HCT116 (cell line): Measurements from ENCODE around the gene GTF2H4. TPM values are rescaled to one million over a fixed set of nuclear protein-coding genes. Genes with fewer than 3 reads are reported as not detected.

ENCODE experiments used
- ATAC-seq: fragments of 200-7000 bp; cut with Tn5 transposase; 2 replicates; pipeline ENCODE4 v1.9.1; 2020; ENCODE audit warnings: mild to moderate bottlenecking, moderate library complexity
- BruUV-seq: library from RNA; stranded (reverse); fragments of 400-500 nt; replicated peaks from 2 replicates; lab custom pipeline; 2021; lab: Mats Ljungman, UMichigan
- CTCF ChIA-PET: fragments of 300-600 bp; sonication (Branson Sonifier 250); formaldehyde crosslinking; loops from one replicate; lab custom pipeline; 2021; ENCODE audit warnings: antibody characterized with exemption; lab: Charles Lee
- POLR2A ChIA-PET: fragments of 300-600, 350-600 bp; sonication (Branson Sonifier 250); formaldehyde crosslinking; loops from one replicate; lab custom pipeline; 2021; ENCODE audit warnings: antibody characterized with exemption; lab: Charles Lee
- RAD21 ChIA-PET, 2 experiments: fragments of 300-600 bp; sonication (Branson Sonifier 250); formaldehyde crosslinking; loops; one replicate each; lab custom pipeline; 2023; ENCODE audit warnings: low total read pairs in 2 of 2; ENCODE audit not compliant: uncharacterized antibody in 2 of 2, unreplicated experiment in 2 of 2, low non-redundant PET in 1 of 2; lab: Charles Lee
- DNase-seq: peaks from one replicate; pipeline ENCODE4 v3.0.0-alpha.2; 2010; ENCODE audit warnings: low read depth, low spot score
- H2AFZ ChIP-seq: fragments of 200-600 bp; shearing (Covaris generic), sonication (generic); 2 replicates; pipeline ENCODE4 v1.6.1; 2017; ENCODE audit warnings: low read depth, mixed run types, mixed read lengths, antibody characterized with exemption, low read length; ENCODE audit not compliant: poor library complexity, severe bottlenecking
- H3K27ac ChIP-seq: 2 replicates; pipeline ENCODE4 v1.5.1; 2012; ENCODE audit warnings: low read depth, low read length
- H3K27me3 ChIP-seq: fragments of 200-600 bp; sonication (generic); 2 replicates; pipeline ENCODE4 v1.6.1; 2016; ENCODE audit warnings: mixed run types, low read length, mixed read lengths; ENCODE audit not compliant: insufficient read depth
- H3K36me3 ChIP-seq, 2 experiments: fragments of 200-500 bp in 1 of 2; fragments of 200-600 bp in 1 of 2; sonication (Bioruptor generic) in 1 of 2; sonication (generic) in 1 of 2; 2 replicates each; pipeline versions ENCODE4 v1.5.1 to v1.6.1; 2014 to 2016; ENCODE audit warnings: low read length in 2 of 2, inconsistent platforms in 1 of 2, mixed read lengths in 1 of 2, mixed run types in 1 of 2; ENCODE audit not compliant: insufficient read depth in 2 of 2, control insufficient read depth in 1 of 2
- H3K4me1 ChIP-seq, 2 experiments: fragments of 200-600 bp in 1 of 2; sonication (generic) in 1 of 2; 2 replicates each; pipeline versions ENCODE4 v1.5.1 to v1.6.1; 2012 to 2017; ENCODE audit warnings: low read length in 2 of 2, inconsistent platforms in 1 of 2, mild to moderate bottlenecking in 1 of 2, mixed read lengths in 1 of 2, mixed run types in 1 of 2, moderate library complexity in 1 of 2; ENCODE audit not compliant: insufficient read depth in 2 of 2, control insufficient read depth in 1 of 2
- H3K4me2 ChIP-seq: fragments of 200-600 bp; sonication (generic); 2 replicates; pipeline ENCODE4 v1.6.1; 2017; ENCODE audit warnings: mixed run types, low read length, mixed read lengths
- H3K4me3 ChIP-seq, 2 experiments: fragments of 200-600 bp in 1 of 2; sonication (generic) in 1 of 2; replicated peaks in 1 of 2; 2 replicates each; pipeline ENCODE4 v1.5.1; 2011 to 2016; ENCODE audit warnings: low read length in 2 of 2, control low read depth in 1 of 2, low read depth in 1 of 2, mild to moderate bottlenecking in 1 of 2, mixed read lengths in 1 of 2, mixed run types in 1 of 2
- H3K79me2 ChIP-seq: fragments of 200-600 bp; sonication (generic); 2 replicates; pipeline ENCODE4 v1.6.1; 2017; ENCODE audit warnings: mild to moderate bottlenecking, mixed run types, low read length, moderate library complexity, mixed read lengths; ENCODE audit not compliant: insufficient read depth
- H3K9ac ChIP-seq: fragments of 200-600 bp; sonication (generic); 2 replicates; pipeline ENCODE4 v1.6.1; 2016; ENCODE audit warnings: low read length, mixed read lengths
- H3K9me2 ChIP-seq: fragments of 200-600 bp; sonication (generic), shearing (Covaris generic); 2 replicates; pipeline ENCODE4 v1.6.1; 2017; ENCODE audit warnings: mixed run types, mild to moderate bottlenecking, moderate library complexity; ENCODE audit not compliant: insufficient read depth
- H3K9me3 ChIP-seq, 2 experiments: fragments of 200-500 bp in 1 of 2; fragments of 200-600 bp in 1 of 2; sonication (Bioruptor generic) in 1 of 2; sonication (generic) in 1 of 2; 2 replicates each; pipeline ENCODE4 v1.6.1; 2014 to 2017; ENCODE audit warnings: low read length in 2 of 2, mixed read lengths in 2 of 2, inconsistent platforms in 1 of 2, low read depth in 1 of 2, mild to moderate bottlenecking in 1 of 2, mixed run types in 1 of 2, moderate library complexity in 1 of 2; ENCODE audit not compliant: control insufficient read depth in 1 of 2, insufficient read depth in 1 of 2
- H4K20me1 ChIP-seq: fragments of 200-600 bp; sonication (generic), shearing (Covaris generic); 2 replicates; pipeline ENCODE4 v1.6.1; 2017; ENCODE audit warnings: mixed run types, mild to moderate bottlenecking, moderate library complexity; ENCODE audit not compliant: insufficient read depth
- ATF3 ChIP-seq: IDR thresholded peaks from 2 replicates; pipeline ENCODE4 v1.6.1; 2012
- CBX3 ChIP-seq: IDR thresholded peaks from 2 replicates; pipeline ENCODE4 v1.6.1; 2012; ENCODE audit warnings: low read depth
- CEBPB ChIP-seq: IDR thresholded peaks from 2 replicates; pipeline ENCODE4 v1.6.1; 2012; ENCODE audit warnings: low read depth
- CTCF ChIP-seq, 3 experiments: fragments of 200-600 bp in 1 of 3; sonication (generic) in 1 of 3; IDR thresholded peaks in 2 of 3; conservative IDR thresholded peaks in 1 of 3; 2 replicates each; pipeline ENCODE4 v1.5.1; 2012 to 2017; ENCODE audit warnings: low read depth in 2 of 3, low read length in 2 of 3, antibody characterized with exemption in 1 of 3, borderline replicate concordance in 1 of 3, control low read depth in 1 of 3, mild to moderate bottlenecking in 1 of 3, mixed read lengths in 1 of 3, mixed run types in 1 of 3, moderate library complexity in 1 of 3; ENCODE audit not compliant: insufficient read depth in 1 of 3
- EGR1 ChIP-seq: IDR thresholded peaks from 2 replicates; pipeline ENCODE4 v1.6.1; 2012; ENCODE audit warnings: low read depth
- ELF1 ChIP-seq: IDR thresholded peaks from 2 replicates; pipeline ENCODE4 v1.6.1; 2012; ENCODE audit warnings: low read depth, borderline replicate concordance
- EZH2 ChIP-seq: fragments of 200-600 bp; sonication (generic); IDR thresholded peaks from 2 replicates; pipeline ENCODE4 v1.6.1; 2017; ENCODE audit warnings: antibody characterized with exemption, mixed run types
- EZH2phosphoT487 ChIP-seq: fragments of 200-600 bp; IDR thresholded peaks from 2 replicates; pipeline ENCODE4 v1.6.1; 2018; ENCODE audit warnings: antibody characterized with exemption, borderline replicate concordance
- FOSL1 ChIP-seq: IDR thresholded peaks from 2 replicates; pipeline ENCODE4 v1.6.1; 2012; ENCODE audit warnings: low read depth
- JUND ChIP-seq: IDR thresholded peaks from 2 replicates; pipeline ENCODE4 v1.6.1; 2012
- MAX ChIP-seq: IDR thresholded peaks from 2 replicates; pipeline ENCODE4 v1.6.1; 2012
- POLR2AphosphoS5 ChIP-seq: IDR thresholded peaks from 2 replicates; pipeline ENCODE4 v1.6.1; 2011; ENCODE audit warnings: mild to moderate bottlenecking, low read depth, low read length, moderate library complexity
- RAD21 ChIP-seq: IDR thresholded peaks from 2 replicates; pipeline ENCODE4 v1.6.1; 2012; ENCODE audit warnings: low read depth, mild to moderate bottlenecking
- SIN3A ChIP-seq: IDR thresholded peaks from 2 replicates; pipeline ENCODE4 v1.6.1; 2012; ENCODE audit warnings: low read depth
- SP1 ChIP-seq: IDR thresholded peaks from 2 replicates; pipeline ENCODE4 v1.6.1; 2012; ENCODE audit warnings: low read depth
- ZBTB33 ChIP-seq: IDR thresholded peaks from 2 replicates; pipeline ENCODE4 v1.6.1; 2011; ENCODE audit warnings: mild to moderate bottlenecking, low read length, moderate library complexity; ENCODE audit not compliant: insufficient replicate concordance; ENCODE audit errors: extremely low read depth
- ZFX ChIP-seq: fragments of 450-650 bp; IDR thresholded peaks from 2 replicates; pipeline ENCODE4 v1.6.1; 2017
- ZNF274 ChIP-seq: fragments of 200-500 bp; sonication (Bioruptor generic); IDR thresholded peaks from 2 replicates; pipeline ENCODE4 v1.6.1; 2014; ENCODE audit warnings: mild to moderate bottlenecking, low read depth, low read length, inconsistent platforms
- intact Hi-C: fragments of 100-400 bp; cut with micrococcal nuclease; formaldehyde crosslinking; loops from 2 replicates; pipeline ENCODE4 v1.10.0; 2022
- total RNA-seq: library from RNA; stranded (reverse); gene quantifications from one replicate; pipeline ENCODE4 v1.2.1, GENCODE V29; 2021; ENCODE audit not compliant: unreplicated experiment

The GTF2H4 gene
- total RNA-seq, 1 experiment from 2014 or later, result 59.7 TPM

- TF ChIP-seq SP1, result no peak
- no peak for TF ChIP-seq RAD21
- TF ChIP-seq ATF3, result no peak
- no peak for TF ChIP-seq ELF1
- no peak for TF ChIP-seq EZH2
- TF ChIP-seq FOSL1, result no peak
Observed at GRCh38 chr6:30917487-30917886, 9.5 kb downstream of the GTF2H4 start (continued).

- intact Hi-C loops, result no loop called here
- ChIA-PET POLR2A (interaction anchor here (1.4 kb wide), 1 partner anchor 11 kb away, joined by 3 read pairs; the partner anchor contains the start of gene GTF2H4), CTCF (interaction anchor here (1.0 to 4.4 kb wide), 3 partner anchors 11 to 169 kb away, joined by 3 to 44 read pairs (median 4); partner anchors contain the start of gene GTF2H4), RAD21 (no interaction called here)
- H3K9me3 ChIP-seq, result no peaks in the 10 kb centered on the region
- H3K9me2 ChIP-seq, result no peaks in the 10 kb centered on the region
- no peaks in the 10 kb centered on the region; the same call in 1 of the 2 replicates for H3K79me2 ChIP-seq
- H3K4me3 ChIP-seq, result no peak overlapping the region
- peaks cover 12 to 17% of the 10 kb centered on the region in 2 experiments; a peak in 3 of 4 replicates for H3K36me3 ChIP-seq
- H3K4me2 ChIP-seq, result no peak overlapping the region
- BruUV-seq, result no TSS peak
- no peak overlapping the region for H3K9ac ChIP-seq
- TF ChIP-seq MAX (no peak), ATF3 (no peak), EGR1 (no peak), CEBPB (no peak), ZFX (no peak), CTCF (IDR thresholded peaks at IDR 0.05 in 2 of 3, conservative IDR thresholded peaks at IDR 0.05 in 1 of 3; ENCODE audit: borderline replicate concordance in 1 of 3, insufficient read depth in 1 of 3, low read depth in 2 of 3, low read length in 2 of 3) (no peak), POLR2AphosphoS5 (no peak), CBX3 (no peak), EZH2 (no peak), SIN3A (no peak), ZNF274 (no peak), ZBTB33 (no peak), JUND (no peak), EZH2phosphoT487 (no peak)
- H3K4me1 ChIP-seq, result peaks cover 6 to 33% of the 10 kb centered on the region in 2 experiments; a peak in 3 of 4 replicates
- no peaks in the 10 kb centered on the region for H3K27me3 ChIP-seq
- H2AFZ ChIP-seq, result no peak overlapping the region
- no peak for DNase-seq
- H4K20me1 ChIP-seq, result no peaks in the 10 kb centered on the region
- H3K27ac ChIP-seq, result no peak overlapping the region
- no peak for ATAC-seq
Observed at GRCh38 chr6:30918670-30919069, 10.7 kb downstream of the GTF2H4 start.
